Central memory CD8-positive, alpha-beta T cell (primary cell): Measurements from ENCODE around the gene SERINC4.
"Not testable (repeated sequence)": the region's sequence is repeated elsewhere in the genome, so short reads cannot be mapped to it uniquely, and the experiment has no call there.

Source experiments
- ATAC-seq: fragments of 150-1000 bp; cut with Tn5 transposase; replicated peaks from 2 replicates; pipeline ENCODE4 v1.10.0; 2022; ENCODE audit warnings: mild to moderate bottlenecking, moderate FRiP score, moderate number of reproducible peaks; ENCODE audit not compliant: poor library complexity, severe bottlenecking; ENCODE audit errors: extremely low read depth
- DNase-seq, 2 donors: peaks; one replicate each; pipeline ENCODE4 v3.0.0; 2021; ENCODE audit warnings: low spot score in 2 of 2
- H3K27ac Mint-ChIP-seq: one replicate; pipeline ENCODE4 v1.8.0; 2022; ENCODE audit warnings: low read depth, mild to moderate bottlenecking, moderate library complexity, mixed read lengths
- H3K27me3 Mint-ChIP-seq: one replicate; pipeline ENCODE4 v1.8.0; 2022; ENCODE audit warnings: mixed read lengths
- H3K36me3 Mint-ChIP-seq: one replicate; pipeline ENCODE4 v1.8.0; 2022; ENCODE audit warnings: mild to moderate bottlenecking, moderate library complexity, mixed read lengths; ENCODE audit not compliant: insufficient read depth
- H3K4me1 Mint-ChIP-seq: one replicate; pipeline ENCODE4 v1.8.0; 2022; ENCODE audit warnings: mixed read lengths
- H3K4me3 Mint-ChIP-seq: one replicate; pipeline ENCODE4 v1.8.0; 2022; ENCODE audit warnings: mild to moderate bottlenecking, moderate library complexity, mixed read lengths
- H3K9me3 Mint-ChIP-seq: one replicate; pipeline ENCODE4 v1.8.0; 2022; ENCODE audit warnings: mixed read lengths

Gene SERINC4

GRCh38 chr15:43821505-43821904 lies 21.5 kb upstream of the SERINC4 start:
- peak overlapping the region; percentile 53 for H3K4me3 Mint-ChIP-seq
- no peaks in the 10 kb centered on the region for H3K9me3 Mint-ChIP-seq
- H3K27ac Mint-ChIP-seq = peak overlapping the region; percentile 69
- ATAC-seq = no peak
- peaks cover 30% of the 10 kb centered on the region for H3K4me1 Mint-ChIP-seq
- H3K27me3 Mint-ChIP-seq = no peaks in the 10 kb centered on the region
- DNase-seq = no peak
- peaks cover 26% of the 10 kb centered on the region for H3K36me3 Mint-ChIP-seq

DNA sequence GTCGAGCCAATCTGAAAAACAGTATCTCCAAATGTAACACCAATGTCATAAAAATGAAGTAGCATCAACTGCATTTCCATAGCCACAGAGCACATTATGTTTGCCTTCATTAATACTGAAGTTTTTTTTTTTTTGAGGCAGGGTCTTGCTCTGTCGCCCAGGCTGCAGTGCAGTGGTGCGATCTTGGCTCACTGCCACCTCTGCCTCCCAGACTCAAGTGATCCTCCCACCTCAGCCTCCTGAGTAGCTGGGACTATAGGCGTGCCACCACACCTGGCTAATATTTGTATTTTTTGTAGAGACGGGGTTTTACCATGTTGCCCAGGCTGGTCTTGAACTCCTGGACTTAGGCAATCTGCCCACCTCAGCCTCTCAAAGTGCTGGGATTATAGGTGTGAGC lies 15.0 kb upstream of the SERINC4 start:
- not testable (repeated sequence) for H3K27ac Mint-ChIP-seq, H3K27me3 Mint-ChIP-seq, DNase-seq, H3K9me3 Mint-ChIP-seq, H3K4me3 Mint-ChIP-seq, ATAC-seq
- H3K36me3 Mint-ChIP-seq = peaks cover 74% of the 10 kb centered on the region
- peaks cover 19% of the 10 kb centered on the region for H3K4me1 Mint-ChIP-seq

DNA sequence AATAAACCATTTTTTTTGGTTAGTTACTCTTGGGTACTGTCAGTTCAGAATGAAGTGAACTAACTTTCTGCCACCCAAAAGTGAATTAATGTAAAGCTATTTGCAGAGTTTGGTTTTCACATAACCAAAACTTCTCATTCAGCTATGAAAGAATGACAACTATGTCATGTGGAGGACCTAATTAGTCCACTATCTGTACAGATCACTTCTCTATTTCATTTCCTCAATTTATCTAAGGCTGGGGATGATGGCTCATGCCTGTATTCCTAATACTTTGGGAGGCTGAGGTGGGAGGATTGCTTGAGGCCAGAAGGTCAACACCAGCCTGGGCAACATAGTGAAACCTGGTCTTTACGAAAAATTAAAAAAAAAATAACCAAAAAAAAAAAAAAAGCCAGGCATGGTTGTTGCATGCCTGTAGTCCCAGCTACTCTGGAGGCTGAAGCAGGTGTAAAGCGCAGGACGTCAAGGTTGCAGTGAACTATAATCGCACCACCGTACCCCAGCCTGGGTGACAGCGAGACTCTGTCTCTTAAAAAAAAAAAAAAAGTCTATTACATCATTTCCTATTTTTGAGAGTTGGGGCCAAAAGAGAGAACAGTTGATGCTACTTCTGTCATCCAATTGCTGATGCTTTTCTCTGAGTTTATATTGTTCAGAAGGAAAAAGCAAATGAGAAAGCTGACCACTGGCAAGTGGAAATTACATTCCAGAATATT lies 9.1 kb upstream of the SERINC4 start:
- Mint-ChIP-seq H3K27me3 (no peaks in the 10 kb centered on the region), H3K4me1 (peaks cover 6% of the 10 kb centered on the region), H3K27ac (peak overlapping the region; percentile 64), H3K36me3 (peaks cover 83% of the 10 kb centered on the region), H3K4me3 (no peak overlapping the region), H3K9me3 (no peaks in the 10 kb centered on the region)
- ATAC-seq (no peak), DNase-seq (no peak)

- no peak for DNase-seq
- Mint-ChIP-seq H3K36me3 (peaks cover 81% of the 10 kb centered on the region), H3K4me3 (no peak overlapping the region), H3K27ac (no peak overlapping the region), H3K9me3 (no peaks in the 10 kb centered on the region), H3K27me3 (no peaks in the 10 kb centered on the region), H3K4me1 (peaks cover 6% of the 10 kb centered on the region)
- ATAC-seq = no peak
Observed at GRCh38 chr15:43808435-43808950, 8.5 kb upstream of the SERINC4 start.

DNA sequence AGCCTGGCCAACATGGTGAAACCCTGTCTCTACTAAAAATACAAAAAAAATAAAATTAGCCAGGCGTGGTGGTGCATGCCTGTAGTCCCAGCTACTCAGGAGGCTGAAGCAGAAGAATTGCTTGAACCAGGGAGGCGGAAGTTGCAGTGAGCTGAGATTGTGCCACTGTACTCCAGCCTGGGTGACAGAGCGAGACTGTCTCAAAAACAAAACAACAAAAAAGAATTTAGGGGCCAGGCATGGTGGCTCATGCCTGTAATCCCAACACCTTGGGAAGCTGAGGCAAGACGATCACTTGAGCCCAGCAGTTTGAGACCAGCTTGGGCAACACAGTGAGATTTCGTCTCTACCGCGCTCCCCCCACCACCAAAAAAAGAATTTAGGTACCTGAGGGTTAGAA lies 2.7 kb upstream of the SERINC4 start:
- not testable (repeated sequence) for DNase-seq, ATAC-seq, H3K27me3 Mint-ChIP-seq, H3K27ac Mint-ChIP-seq, H3K4me3 Mint-ChIP-seq, H3K9me3 Mint-ChIP-seq
- Mint-ChIP-seq H3K4me1 (peaks cover 24% of the 10 kb centered on the region), H3K36me3 (peaks cover 64% of the 10 kb centered on the region)

DNA sequence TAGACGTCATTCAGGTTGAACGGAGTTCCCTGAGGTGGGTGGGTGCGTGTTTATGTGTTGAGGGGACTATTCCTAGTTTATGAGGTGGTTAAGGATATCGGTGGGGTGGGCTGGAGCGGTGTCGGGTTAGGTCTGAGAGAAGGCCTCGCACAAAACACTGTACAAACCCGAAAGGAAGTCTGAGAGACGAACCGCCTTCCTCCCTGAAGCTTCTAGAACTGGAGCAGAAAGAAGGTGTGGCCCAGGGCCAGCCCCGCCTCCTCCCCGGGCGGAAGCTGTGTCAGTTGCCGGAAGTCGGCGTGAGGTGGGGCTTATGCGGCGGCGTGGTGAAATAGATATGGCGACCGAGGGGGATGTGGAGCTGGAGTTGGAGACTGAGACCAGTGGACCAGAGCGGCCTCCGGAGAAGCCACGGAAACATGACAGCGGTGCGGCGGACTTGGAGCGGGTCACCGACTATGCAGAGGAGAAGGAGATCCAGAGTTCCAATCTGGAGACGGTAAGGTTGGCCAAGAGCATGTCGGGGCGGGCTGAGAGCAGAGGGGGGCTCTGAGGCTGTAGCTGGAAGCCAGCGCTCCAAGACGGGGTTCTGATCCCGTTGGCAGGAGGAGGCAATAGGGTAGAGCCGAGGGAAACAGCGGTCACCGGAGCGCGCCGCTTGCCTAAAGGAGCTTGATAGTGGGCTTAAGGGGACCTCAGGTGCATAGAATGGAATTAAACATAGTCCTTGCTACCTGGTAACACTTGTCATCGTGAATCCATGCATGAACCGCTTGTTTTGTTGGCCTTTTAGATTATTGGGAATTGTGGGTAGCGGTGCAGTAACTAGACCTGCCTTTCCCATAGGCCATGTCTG lies 494 bp upstream of the SERINC4 start, which contains the start of gene HYPK:
TSS of gene HYPK (plus strand) at position 314 of the 856 bp plus-strand sequence. CDS start at position 338, 24 bp downstream.
- Mint-ChIP-seq H3K27ac (peak within 1 kb of the TSS; percentile 97), H3K36me3 (peaks cover 49% of the 10 kb centered on the region), H3K9me3 (no peaks in the 10 kb centered on the region), H3K4me3 (peak within 1 kb of the TSS; percentile 96), H3K4me1 (peaks cover 40% of the 10 kb centered on the region), H3K27me3 (no peaks in the 10 kb centered on the region)
- peak; percentile 82 to 86 for DNase-seq
- ATAC-seq = peak; percentile 99

- H3K4me3 Mint-ChIP-seq = peak overlapping the region; percentile 96
- H3K4me1 Mint-ChIP-seq = peaks cover 52% of the 10 kb centered on the region
- no peaks in the 10 kb centered on the region for H3K27me3 Mint-ChIP-seq
- H3K27ac Mint-ChIP-seq = peak overlapping the region; percentile 97
- no peaks in the 10 kb centered on the region for H3K9me3 Mint-ChIP-seq
- H3K36me3 Mint-ChIP-seq = peaks cover 38% of the 10 kb centered on the region
- no peak for DNase-seq
- no peak for ATAC-seq
Observed at GRCh38 chr15:43799209-43799944, 643 bp downstream of the SERINC4 start.

DNA sequence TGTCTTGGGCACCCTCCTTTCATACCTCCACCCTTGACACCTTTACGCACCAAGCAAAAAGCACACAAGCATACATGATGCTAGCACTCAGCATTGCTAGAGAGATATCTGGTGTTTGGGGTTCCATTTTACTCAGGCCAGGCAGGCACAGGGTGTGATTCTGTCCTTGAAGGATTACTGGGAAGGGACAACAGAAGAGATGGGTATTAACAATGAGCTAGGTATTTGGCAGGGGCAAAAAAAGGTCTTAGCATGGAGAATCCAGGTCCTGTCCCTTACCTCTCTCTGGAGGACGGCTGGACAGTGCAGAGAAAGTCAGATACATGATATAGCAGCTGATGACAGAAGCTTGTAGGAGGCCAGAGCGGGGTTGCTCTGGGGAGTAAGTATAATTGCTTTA lies 3.5 kb downstream of the SERINC4 start:
- DNase-seq = no peak
- H3K27ac Mint-ChIP-seq = no peak overlapping the region
- peaks cover 74% of the 10 kb centered on the region for H3K4me1 Mint-ChIP-seq

DNA sequence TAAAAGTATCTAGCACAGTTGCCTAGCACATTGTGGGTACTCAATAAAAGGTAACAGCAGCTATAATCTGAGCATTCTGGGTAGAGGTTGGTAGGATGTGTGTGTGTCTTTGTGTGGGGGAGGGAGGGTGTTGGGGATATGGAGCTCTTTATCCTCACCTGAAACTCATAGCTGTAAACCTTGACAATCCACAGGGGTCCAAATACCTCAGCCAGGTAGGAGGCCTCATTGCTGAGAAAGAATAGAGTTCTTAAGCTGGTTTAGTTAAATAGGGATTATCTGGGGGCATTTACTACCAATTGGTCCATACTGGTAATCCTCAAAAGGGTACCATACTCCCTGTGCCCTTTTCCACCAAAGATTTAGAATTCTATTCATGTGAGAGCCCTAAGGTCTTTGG lies 4.0 kb downstream of the SERINC4 start:
- ATAC-seq = no peak
- H3K27me3 Mint-ChIP-seq = no peaks in the 10 kb centered on the region
- H3K9me3 Mint-ChIP-seq = no peaks in the 10 kb centered on the region
- H3K27ac Mint-ChIP-seq = no peak overlapping the region
- no peak overlapping the region for H3K4me3 Mint-ChIP-seq
- H3K36me3 Mint-ChIP-seq = peaks cover 35% of the 10 kb centered on the region
- no peak for DNase-seq
- peaks cover 71% of the 10 kb centered on the region for H3K4me1 Mint-ChIP-seq

More for the DNA sequence above, 3.5 kb downstream of the SERINC4 start:
- H3K27me3 Mint-ChIP-seq = no peaks in the 10 kb centered on the region
- no peak for ATAC-seq
- H3K9me3 Mint-ChIP-seq = no peaks in the 10 kb centered on the region
- H3K36me3 Mint-ChIP-seq = peaks cover 38% of the 10 kb centered on the region
- no peak overlapping the region for H3K4me3 Mint-ChIP-seq

DNA sequence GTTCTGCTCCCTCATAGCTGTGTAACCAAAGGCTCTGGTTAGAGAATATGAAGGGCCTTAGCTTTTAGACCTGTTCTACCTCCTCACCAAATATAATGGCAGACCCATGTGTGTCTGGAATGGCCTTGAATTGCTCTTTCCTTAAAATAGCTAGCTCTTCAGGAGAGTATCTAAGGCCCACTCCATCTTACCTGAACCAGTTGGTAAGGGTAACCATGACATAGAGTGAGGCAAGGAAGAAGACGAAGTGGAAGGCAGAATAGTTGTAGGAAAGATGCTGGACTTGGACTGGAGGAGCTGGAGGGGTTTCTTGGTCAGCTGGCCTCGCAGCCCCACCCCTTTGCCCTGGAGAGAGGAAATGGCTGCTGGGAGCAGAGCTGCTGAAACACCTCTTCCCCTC lies 4.8 kb downstream of the SERINC4 start:
- H3K27me3 Mint-ChIP-seq = no peaks in the 10 kb centered on the region
- H3K4me3 Mint-ChIP-seq = no peak overlapping the region
- DNase-seq (no peak), ATAC-seq (no peak)
- no peak overlapping the region for H3K27ac Mint-ChIP-seq
- no peaks in the 10 kb centered on the region for H3K9me3 Mint-ChIP-seq
- peaks cover 28% of the 10 kb centered on the region for H3K36me3 Mint-ChIP-seq
- peaks cover 65% of the 10 kb centered on the region for H3K4me1 Mint-ChIP-seq

GRCh38 chr15:43794269-43795037 lies 5.6 kb downstream of the SERINC4 start:
- Mint-ChIP-seq H3K4me1 (peaks cover 61% of the 10 kb centered on the region), H3K9me3 (no peaks in the 10 kb centered on the region), H3K27me3 (no peaks in the 10 kb centered on the region), H3K4me3 (peak overlapping the region; percentile 95), H3K36me3 (peaks cover 25% of the 10 kb centered on the region), H3K27ac (peak overlapping the region; percentile 67)
- DNase-seq (no peak), ATAC-seq (no peak)

DNA sequence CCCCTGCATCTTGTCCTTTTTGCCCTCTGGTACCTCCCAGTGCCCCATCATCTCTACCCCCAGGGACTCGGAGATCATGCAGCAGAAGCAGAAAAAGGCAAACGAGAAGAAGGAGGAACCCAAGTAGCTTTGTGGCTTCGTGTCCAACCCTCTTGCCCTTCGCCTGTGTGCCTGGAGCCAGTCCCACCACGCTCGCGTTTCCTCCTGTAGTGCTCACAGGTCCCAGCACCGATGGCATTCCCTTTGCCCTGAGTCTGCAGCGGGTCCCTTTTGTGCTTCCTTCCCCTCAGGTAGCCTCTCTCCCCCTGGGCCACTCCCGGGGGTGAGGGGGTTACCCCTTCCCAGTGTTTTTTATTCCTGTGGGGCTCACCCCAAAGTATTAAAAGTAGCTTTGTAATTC lies 6.4 kb downstream of the SERINC4 start:
- ATAC-seq (no peak), DNase-seq (no peak)
- Mint-ChIP-seq H3K27ac (peak overlapping the region; percentile 99), H3K4me3 (peak overlapping the region; percentile 95), H3K36me3 (peaks cover 25% of the 10 kb centered on the region), H3K27me3 (no peaks in the 10 kb centered on the region), H3K4me1 (peaks cover 60% of the 10 kb centered on the region), H3K9me3 (no peaks in the 10 kb centered on the region)
